ENCODE data around the gene IAH1.

Gene IAH1

DNA sequence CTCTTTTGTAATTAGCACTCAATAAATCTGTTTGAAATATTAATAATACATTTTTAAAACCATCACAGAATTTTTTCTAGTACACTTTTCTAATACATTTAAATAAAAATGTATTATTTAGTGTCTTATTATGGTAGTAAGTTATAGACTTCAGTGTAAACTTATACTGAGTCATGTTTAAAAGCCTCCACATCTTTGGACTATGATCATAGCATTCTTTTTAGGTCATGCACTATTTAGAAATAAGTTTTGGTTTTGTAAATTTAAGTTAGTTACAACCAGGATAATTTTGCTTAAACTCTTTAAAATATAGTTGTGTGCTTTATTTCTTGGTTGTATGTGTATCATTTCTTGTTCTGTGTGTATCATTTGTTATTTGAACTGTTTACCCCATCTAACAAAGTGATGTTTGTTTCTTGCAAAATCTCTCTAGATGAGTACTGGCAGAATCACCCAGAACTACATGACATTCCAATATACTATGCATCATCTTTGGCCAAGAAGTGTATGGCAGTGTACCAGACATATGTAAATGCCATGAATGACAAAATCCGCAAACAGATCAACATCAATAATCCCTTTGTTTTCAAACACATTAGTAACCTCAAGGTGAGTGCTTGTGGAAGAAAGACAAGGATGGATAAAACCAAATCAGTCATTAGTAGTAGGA, 34.2 kb upstream of the IAH1 start:
- no peaks in the 10 kb centered on the region for H3K9me3 ChIP-seq
- TF ChIP-seq, protein P1, sequence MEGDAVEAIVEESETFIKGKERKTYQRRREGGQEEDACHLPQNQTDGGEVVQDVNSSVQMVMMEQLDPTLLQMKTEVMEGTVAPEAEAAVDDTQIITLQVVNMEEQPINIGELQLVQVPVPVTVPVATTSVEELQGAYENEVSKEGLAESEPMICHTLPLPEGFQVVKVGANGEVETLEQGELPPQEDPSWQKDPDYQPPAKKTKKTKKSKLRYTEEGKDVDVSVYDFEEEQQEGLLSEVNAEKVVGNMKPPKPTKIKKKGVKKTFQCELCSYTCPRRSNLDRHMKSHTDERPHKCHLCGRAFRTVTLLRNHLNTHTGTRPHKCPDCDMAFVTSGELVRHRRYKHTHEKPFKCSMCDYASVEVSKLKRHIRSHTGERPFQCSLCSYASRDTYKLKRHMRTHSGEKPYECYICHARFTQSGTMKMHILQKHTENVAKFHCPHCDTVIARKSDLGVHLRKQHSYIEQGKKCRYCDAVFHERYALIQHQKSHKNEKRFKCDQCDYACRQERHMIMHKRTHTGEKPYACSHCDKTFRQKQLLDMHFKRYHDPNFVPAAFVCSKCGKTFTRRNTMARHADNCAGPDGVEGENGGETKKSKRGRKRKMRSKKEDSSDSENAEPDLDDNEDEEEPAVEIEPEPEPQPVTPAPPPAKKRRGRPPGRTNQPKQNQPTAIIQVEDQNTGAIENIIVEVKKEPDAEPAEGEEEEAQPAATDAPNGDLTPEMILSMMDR (IDR thresholded peaks at IDR 0.05), result no peak
- H3K4me1 ChIP-seq (ENCODE audit: control insufficient read depth in 1 of 2, insufficient read depth in 1 of 2, low read depth in 1 of 2, low read length in 1 of 2), result no peaks in the 10 kb centered on the region
- peaks cover 93% of the 10 kb centered on the region for H3K36me3 ChIP-seq
- H3K27me3 ChIP-seq, result no peaks in the 10 kb centered on the region
- H3K27ac ChIP-seq, result no peak overlapping the region
- H3K4me3 ChIP-seq (ENCODE audit: low read depth in 1 of 2, low read length in 1 of 2), result no peak overlapping the region

DNA sequence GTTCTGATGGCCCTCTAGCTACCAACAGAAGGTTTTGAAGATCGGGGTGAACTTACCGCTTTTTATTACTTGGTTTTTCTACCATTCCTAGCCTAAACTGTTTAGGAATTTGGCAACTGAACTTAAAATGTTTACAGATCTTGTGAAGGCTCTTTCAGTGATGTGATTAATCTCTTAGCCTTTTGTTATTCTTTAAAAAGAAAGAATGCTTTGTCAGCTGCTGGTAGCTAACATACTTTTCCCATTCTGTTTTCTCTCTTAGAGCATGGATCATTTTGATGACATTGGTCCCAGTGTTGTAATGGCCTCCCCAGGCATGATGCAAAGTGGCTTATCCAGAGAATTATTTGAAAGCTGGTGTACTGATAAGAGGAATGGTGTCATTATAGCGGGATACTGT, 32.8 kb upstream of the IAH1 start:
- Histone ChIP-seq H3K9me3 (no peaks in the 10 kb centered on the region), H3K27me3 (no peaks in the 10 kb centered on the region), H3K36me3 (peaks cover 90% of the 10 kb centered on the region), H3K27ac (no peak overlapping the region), H3K4me3 (ENCODE audit: low read depth in 1 of 2, low read length in 1 of 2) (no peak overlapping the region), H3K4me1 (ENCODE audit: control insufficient read depth in 1 of 2, insufficient read depth in 1 of 2, low read depth in 1 of 2, low read length in 1 of 2) (no peaks in the 10 kb centered on the region)
- TF ChIP-seq, protein P1 (IDR thresholded peaks at IDR 0.05), result no peak

DNA sequence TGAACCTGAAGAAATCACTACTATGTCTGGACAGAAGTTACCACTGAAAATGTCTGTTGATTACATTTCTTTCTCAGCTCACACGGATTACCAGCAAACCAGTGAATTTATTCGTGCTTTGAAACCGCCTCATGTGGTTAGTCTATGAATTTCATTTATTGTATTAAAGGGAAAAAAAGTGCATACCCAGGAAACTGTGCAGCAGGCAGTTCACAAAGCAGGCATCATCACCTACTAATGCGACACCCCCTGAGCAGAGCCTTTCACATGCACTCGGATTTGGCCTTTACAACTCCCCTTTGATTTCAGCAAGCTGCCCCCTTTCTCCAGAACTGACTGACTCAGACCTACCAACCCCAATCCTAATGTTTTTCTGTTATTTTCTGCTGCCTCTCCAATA, 30.8 kb upstream of the IAH1 start:
- Histone ChIP-seq H3K27ac (no peak overlapping the region), H3K9me3 (no peaks in the 10 kb centered on the region), H3K36me3 (peaks cover 92% of the 10 kb centered on the region), H3K4me1 (ENCODE audit: control insufficient read depth in 1 of 2, insufficient read depth in 1 of 2, low read depth in 1 of 2, low read length in 1 of 2) (no peaks in the 10 kb centered on the region), H3K4me3 (ENCODE audit: low read depth in 1 of 2, low read length in 1 of 2) (no peak overlapping the region), H3K27me3 (no peaks in the 10 kb centered on the region)
- TF ChIP-seq, protein P1 (IDR thresholded peaks at IDR 0.05), result no peak

DNA sequence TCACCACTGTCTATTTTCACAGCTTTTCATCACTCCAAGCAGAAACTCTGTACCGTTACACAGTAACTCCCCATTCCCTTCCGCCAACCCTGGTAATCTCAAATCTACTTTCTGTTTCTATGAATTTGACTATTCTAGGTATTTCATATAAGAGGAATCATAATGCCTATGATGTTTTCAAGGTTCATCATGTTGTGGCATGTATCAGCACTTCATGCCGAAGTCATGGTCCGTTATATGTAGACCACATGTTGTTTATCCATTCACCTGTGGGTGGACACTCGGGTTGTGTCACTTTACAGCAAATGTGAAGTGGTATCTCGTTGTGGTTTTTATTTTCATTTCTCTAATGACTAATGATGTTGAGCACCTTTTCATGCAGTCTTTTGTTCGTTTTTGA, 29.3 kb upstream of the IAH1 start:
- Histone ChIP-seq H3K36me3 (peaks cover 91% of the 10 kb centered on the region), H3K9me3 (no peaks in the 10 kb centered on the region), H3K27ac (no peak overlapping the region), H3K4me3 (ENCODE audit: low read depth in 1 of 2, low read length in 1 of 2) (no peak overlapping the region), H3K27me3 (no peaks in the 10 kb centered on the region), H3K4me1 (ENCODE audit: control insufficient read depth in 1 of 2, insufficient read depth in 1 of 2, low read depth in 1 of 2, low read length in 1 of 2) (no peaks in the 10 kb centered on the region)
- TF ChIP-seq, protein P1 (IDR thresholded peaks at IDR 0.05), result no peak

DNA sequence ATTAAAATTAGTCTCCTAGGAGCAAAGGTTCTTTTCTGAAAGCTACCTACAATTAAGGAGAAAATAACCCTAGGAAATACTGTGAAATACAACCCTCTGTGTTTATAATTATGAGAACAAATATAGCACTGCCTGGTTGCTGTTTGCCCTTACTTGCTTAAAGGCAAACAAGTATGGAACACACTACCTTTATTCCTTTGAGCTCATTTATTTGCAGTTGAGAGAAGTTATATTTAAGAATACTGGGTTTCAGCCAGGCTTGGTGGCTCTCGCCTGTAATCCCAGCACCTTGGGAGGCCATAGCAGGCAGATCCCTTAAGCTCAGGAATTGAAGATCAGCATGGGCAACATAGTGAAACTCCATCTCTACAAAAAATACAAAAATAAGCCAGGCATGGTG, 23.1 kb upstream of the IAH1 start:
- Histone ChIP-seq H3K36me3 (peaks cover 72% of the 10 kb centered on the region), H3K9me3 (no peaks in the 10 kb centered on the region), H3K4me3 (ENCODE audit: low read depth in 1 of 2, low read length in 1 of 2) (no peak overlapping the region), H3K4me1 (ENCODE audit: control insufficient read depth in 1 of 2, insufficient read depth in 1 of 2, low read depth in 1 of 2, low read length in 1 of 2) (no peaks in the 10 kb centered on the region), H3K27ac (no peak overlapping the region), H3K27me3 (no peaks in the 10 kb centered on the region)
- TF ChIP-seq, protein P1 (IDR thresholded peaks at IDR 0.05), result no peak

Measured in neutrophil (primary cell).